ENCODE data around the gene SFXN3.
A peak's percentile ranks its signal among the peaks of the same experiment; 100 is the strongest.

The SFXN3 gene

GRCh38 chr10:101038484-101038883, 7.5 kb downstream of the SFXN3 start:
- DNase-seq, result no peak

- DNase-seq, result no peak
These were observed 9.0 kb downstream of the SFXN3 start for GRCh38 chr10:101040061-101040460.

GRCh38 chr10:101040851-101041250, 9.8 kb downstream of the SFXN3 start:
- no peak for DNase-seq

GRCh38 chr10:101041252-101041761, 10.3 kb downstream of the SFXN3 start:
- no peak for DNase-seq

GRCh38 chr10:101042118-101042517, 11.1 kb downstream of the SFXN3 start:
- DNase-seq, result no peak

GRCh38 chr10:101042667-101043362, 11.8 kb downstream of the SFXN3 start:
- peak; percentile 68 for DNase-seq

- no peak for DNase-seq
These were observed 12.3 kb downstream of the SFXN3 start for GRCh38 chr10:101043363-101043707.

GRCh38 chr10:101044117-101044516, 13.1 kb downstream of the SFXN3 start:
- no peak for DNase-seq

- peak; percentile 32 for DNase-seq
These were observed 15.6 kb downstream of the SFXN3 start for GRCh38 chr10:101046332-101047238.

- DNase-seq, result no peak
These were observed 16.2 kb downstream of the SFXN3 start for GRCh38 chr10:101047268-101047667.

GRCh38 chr10:101047961-101048892, 17.2 kb downstream of the SFXN3 start:
- DNase-seq, result peak; percentile 49

GRCh38 chr10:101050208-101051069, 19.4 kb downstream of the SFXN3 start:
- DNase-seq, result no peak

GRCh38 chr10:101052285-101052684, 21.3 kb downstream of the SFXN3 start:
- DNase-seq, result no peak

- no peak for DNase-seq
These were observed 22.5 kb downstream of the SFXN3 start for GRCh38 chr10:101053516-101053915.

- DNase-seq, result no peak
These were observed 23.3 kb downstream of the SFXN3 start for GRCh38 chr10:101054351-101054750.

- no peak for DNase-seq
These were observed 23.8 kb downstream of the SFXN3 start for GRCh38 chr10:101054876-101055275.

- no peak for DNase-seq
These were observed 24.4 kb downstream of the SFXN3 start for GRCh38 chr10:101055411-101055810.

- DNase-seq, result no peak
These were observed 25.5 kb downstream of the SFXN3 start for GRCh38 chr10:101056365-101057151.

GRCh38 chr10:101060036-101060950, 29.3 kb downstream of the SFXN3 start:
- DNase-seq, result peak; percentile 54

Data from NCI-H187 treated with DMSO at 0.1 percent for 48 hours (cell line).